Neural crest cell (in vitro differentiated cells): ENCODE measurements around the gene PPP2R5E. TPM values are rescaled to one million over a fixed set of nuclear protein-coding genes. Genes with fewer than 3 reads are reported as not detected.
A peak's percentile ranks its signal among the peaks of the same experiment; 100 is the strongest.
"Not testable (repeated sequence)": the region's sequence is repeated elsewhere in the genome, so short reads cannot be mapped to it uniquely, and the experiment has no call there.

Experiments used
- DNase-seq: peaks from one replicate; pipeline ENCODE4 v3.0.0; 2021; ENCODE audit warnings: low read depth, mixed read lengths, low spot score
- H3K27ac Mint-ChIP-seq: one replicate; pipeline ENCODE4 v1.8.0; 2021; ENCODE audit warnings: mild to moderate bottlenecking, mixed read lengths; ENCODE audit not compliant: unreplicated experiment
- H3K27me3 Mint-ChIP-seq: 2 replicates; pipeline ENCODE4 v1.8.0; 2021; ENCODE audit warnings: low read depth, mild to moderate bottlenecking, mixed read lengths
- H3K36me3 Mint-ChIP-seq: 2 replicates; pipeline ENCODE4 v1.8.0; 2021; ENCODE audit warnings: low read depth, mild to moderate bottlenecking, mixed read lengths
- H3K4me1 Mint-ChIP-seq: 2 replicates; pipeline ENCODE4 v1.8.0; 2021; ENCODE audit warnings: mixed read lengths
- H3K4me3 Mint-ChIP-seq: one replicate; pipeline ENCODE4 v1.8.0; 2021; ENCODE audit warnings: mild to moderate bottlenecking, mixed read lengths
- H3K9me3 Mint-ChIP-seq: 2 replicates; pipeline ENCODE4 v1.8.0; 2021; ENCODE audit warnings: mixed read lengths
- total RNA-seq: library from RNA; stranded (reverse); gene quantifications from 2 replicates; pipeline ENCODE4 v1.2.1, GENCODE V29; 2021
- TF ChIP-seq, protein P1 (sequence below): fragments of 200-600 bp; sonication (generic); conservative IDR thresholded peaks from 2 replicates; pipeline ENCODE4 v1.5.0; 2021; ENCODE audit warnings: antibody characterized with exemption, mild to moderate bottlenecking

The PPP2R5E gene
- total RNA-seq, 1 donor from 2014 or later, result 67.3 TPM

DNA sequence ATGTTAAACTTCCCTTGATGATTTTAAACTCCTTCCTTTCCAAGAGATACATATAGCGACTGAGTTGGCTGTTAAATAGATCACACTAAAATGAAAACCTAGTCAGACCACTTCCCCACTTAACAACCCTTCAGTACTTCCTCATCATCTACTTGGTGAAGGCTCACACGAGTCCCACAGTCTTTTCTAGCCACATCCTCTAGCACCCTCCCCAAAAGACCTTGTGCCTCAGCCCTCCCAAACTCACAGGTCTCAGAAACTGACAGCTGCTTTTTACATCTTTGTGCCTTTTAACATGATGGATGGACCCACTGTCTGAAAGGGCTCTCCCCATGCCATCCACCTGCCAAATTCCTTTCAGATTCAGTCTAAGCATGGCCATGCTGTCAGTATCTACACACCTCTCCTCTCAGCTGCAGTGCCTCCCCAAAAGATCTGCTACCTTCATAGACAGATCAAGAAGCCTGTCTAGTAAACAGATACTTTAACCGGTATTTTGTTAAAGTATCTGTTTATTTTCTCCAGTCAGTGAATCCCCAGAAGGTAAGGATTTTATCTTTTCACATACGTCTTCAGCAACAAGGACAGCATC lies 159.3 kb downstream of the PPP2R5E start:
- H3K4me3 Mint-ChIP-seq, result no peak overlapping the region
- peak overlapping the region; percentile 35 for H3K27ac Mint-ChIP-seq
- H3K36me3 Mint-ChIP-seq, result peaks cover 22% of the 10 kb centered on the region
- H3K4me1 Mint-ChIP-seq, result peaks cover 3% of the 10 kb centered on the region
- no peaks in the 10 kb centered on the region for H3K27me3 Mint-ChIP-seq
- H3K9me3 Mint-ChIP-seq, result no peaks in the 10 kb centered on the region
- no peak for DNase-seq
- TF ChIP-seq, protein P1, sequence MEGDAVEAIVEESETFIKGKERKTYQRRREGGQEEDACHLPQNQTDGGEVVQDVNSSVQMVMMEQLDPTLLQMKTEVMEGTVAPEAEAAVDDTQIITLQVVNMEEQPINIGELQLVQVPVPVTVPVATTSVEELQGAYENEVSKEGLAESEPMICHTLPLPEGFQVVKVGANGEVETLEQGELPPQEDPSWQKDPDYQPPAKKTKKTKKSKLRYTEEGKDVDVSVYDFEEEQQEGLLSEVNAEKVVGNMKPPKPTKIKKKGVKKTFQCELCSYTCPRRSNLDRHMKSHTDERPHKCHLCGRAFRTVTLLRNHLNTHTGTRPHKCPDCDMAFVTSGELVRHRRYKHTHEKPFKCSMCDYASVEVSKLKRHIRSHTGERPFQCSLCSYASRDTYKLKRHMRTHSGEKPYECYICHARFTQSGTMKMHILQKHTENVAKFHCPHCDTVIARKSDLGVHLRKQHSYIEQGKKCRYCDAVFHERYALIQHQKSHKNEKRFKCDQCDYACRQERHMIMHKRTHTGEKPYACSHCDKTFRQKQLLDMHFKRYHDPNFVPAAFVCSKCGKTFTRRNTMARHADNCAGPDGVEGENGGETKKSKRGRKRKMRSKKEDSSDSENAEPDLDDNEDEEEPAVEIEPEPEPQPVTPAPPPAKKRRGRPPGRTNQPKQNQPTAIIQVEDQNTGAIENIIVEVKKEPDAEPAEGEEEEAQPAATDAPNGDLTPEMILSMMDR, result no peak

DNA sequence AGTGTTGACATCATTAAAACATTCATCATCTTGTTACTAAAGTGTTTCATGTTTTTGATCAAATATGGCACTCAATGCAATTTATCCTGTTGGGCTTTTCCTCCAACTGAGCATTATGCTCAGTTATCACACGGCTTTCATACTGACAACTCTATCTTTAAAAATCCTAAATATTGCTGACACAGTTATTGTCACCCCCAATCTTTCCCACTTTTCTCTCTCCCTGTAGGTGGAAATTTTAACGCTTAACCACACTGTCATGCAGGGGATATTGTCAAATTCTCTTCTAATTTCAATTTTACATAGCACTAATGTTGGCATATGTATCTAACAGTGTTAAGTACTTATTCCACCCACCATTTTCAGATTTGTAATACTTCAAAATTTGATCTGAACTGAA lies 164.7 kb downstream of the PPP2R5E start:
- H3K4me1 Mint-ChIP-seq, result no peaks in the 10 kb centered on the region
- TF ChIP-seq, protein P1, result no peak
- peaks cover 15% of the 10 kb centered on the region for H3K36me3 Mint-ChIP-seq
- no peak overlapping the region for H3K4me3 Mint-ChIP-seq
- H3K27me3 Mint-ChIP-seq, result no peaks in the 10 kb centered on the region
- no peak for DNase-seq
- no peaks in the 10 kb centered on the region for H3K9me3 Mint-ChIP-seq
- no peak overlapping the region for H3K27ac Mint-ChIP-seq

DNA sequence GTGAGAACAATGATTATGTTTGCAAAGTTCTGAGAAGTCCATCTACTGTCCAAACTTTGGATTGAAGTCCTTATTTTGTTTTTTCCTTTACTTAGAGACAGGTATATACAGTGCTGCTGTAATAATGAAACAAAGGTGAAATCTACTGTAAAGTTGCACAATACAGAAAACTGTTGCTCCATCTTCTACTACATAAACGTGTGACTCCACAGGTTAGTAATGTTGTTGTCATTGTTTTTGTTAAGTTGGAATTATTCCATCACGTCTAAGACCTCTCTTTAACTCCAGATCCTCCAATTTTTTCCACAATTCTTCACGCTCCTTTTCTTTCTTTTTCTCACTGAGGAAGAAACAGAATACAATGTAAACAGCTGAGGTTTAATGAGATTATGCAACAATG lies 167.4 kb downstream of the PPP2R5E start:
- Mint-ChIP-seq H3K4me3 (no peak overlapping the region), H3K9me3 (no peaks in the 10 kb centered on the region), H3K4me1 (no peaks in the 10 kb centered on the region), H3K27me3 (no peaks in the 10 kb centered on the region), H3K36me3 (peaks cover 16% of the 10 kb centered on the region), H3K27ac (no peak overlapping the region)
- DNase-seq, result no peak
- TF ChIP-seq, protein P1, result no peak

DNA sequence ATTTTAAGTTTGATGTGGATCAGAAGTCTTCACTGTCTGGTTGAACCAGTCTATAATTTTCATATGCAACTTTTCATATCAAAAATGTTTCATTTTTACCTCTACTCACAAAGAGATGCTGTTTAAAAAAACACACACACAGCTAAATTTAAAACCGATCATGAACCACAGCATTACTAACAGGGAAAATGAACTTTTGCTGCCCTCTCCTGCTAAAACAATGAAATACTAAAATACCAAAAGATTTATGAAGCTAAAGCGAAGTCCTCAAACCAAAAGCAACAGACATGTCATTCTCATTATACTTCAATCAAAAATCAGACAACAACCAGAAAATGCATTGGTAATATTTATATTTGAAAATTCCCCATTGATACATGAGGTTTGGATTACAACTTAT lies 171.6 kb downstream of the PPP2R5E start:
- not testable (repeated sequence) for DNase-seq, H3K27me3 Mint-ChIP-seq, H3K27ac Mint-ChIP-seq, H3K4me1 Mint-ChIP-seq, H3K4me3 Mint-ChIP-seq
- Mint-ChIP-seq H3K9me3 (peaks cover 13% of the 10 kb centered on the region), H3K36me3 (peaks cover 26% of the 10 kb centered on the region)

DNA sequence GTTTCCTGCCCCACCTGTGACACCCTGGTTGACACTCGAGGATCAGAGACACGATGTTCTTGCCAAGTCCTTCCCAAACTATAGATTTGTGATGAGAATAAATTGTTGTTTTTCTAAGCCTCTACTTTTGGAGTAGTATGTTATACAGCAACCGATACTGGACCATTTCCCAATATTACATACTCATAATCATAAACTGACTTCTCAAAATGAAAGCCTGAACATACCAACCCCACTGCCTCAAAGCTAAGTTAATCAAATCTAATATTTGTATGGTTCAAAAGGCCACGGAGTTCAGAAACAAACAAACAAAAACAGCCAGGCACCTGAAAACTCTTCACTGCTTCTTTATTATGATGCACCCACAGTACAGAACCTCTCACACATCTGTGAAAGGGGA lies 172.1 kb downstream of the PPP2R5E start:
- H3K27me3 Mint-ChIP-seq, result no peaks in the 10 kb centered on the region
- H3K9me3 Mint-ChIP-seq, result peaks cover 14% of the 10 kb centered on the region
- no peaks in the 10 kb centered on the region for H3K4me1 Mint-ChIP-seq
- H3K36me3 Mint-ChIP-seq, result peaks cover 27% of the 10 kb centered on the region
- no peak for DNase-seq
- TF ChIP-seq, protein P1, result no peak
- no peak overlapping the region for H3K4me3 Mint-ChIP-seq
- no peak overlapping the region for H3K27ac Mint-ChIP-seq

DNA sequence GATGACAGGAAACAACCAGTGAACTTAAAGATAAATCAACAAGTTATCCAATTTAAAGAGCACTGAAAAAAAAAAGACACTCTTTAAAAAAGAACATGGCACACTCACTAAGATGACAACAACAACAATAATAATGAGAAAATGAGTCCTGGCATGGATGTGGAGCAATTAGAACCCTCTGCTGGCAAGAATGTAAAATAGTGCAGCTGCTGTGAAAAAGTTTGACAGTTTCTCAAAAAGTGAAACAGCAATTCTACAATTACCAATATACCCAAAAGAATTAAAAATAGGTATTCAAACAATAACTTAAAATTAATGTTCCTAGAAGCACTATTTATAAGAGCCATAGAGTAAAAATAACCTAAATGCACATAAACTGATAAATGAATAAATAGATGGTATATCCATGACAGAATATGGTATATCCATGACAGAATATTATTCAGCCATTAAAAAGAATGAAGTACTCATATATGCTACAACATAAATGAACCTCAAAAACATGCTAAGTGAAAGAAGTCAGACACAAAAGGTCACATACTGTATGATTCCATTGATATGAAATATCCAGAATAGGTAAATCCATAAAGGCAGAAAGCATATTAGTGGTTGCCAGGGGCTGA lies 175.3 kb downstream of the PPP2R5E start:
- no peak overlapping the region for H3K4me3 Mint-ChIP-seq
- H3K4me1 Mint-ChIP-seq, result peaks cover 7% of the 10 kb centered on the region
- TF ChIP-seq, protein P1, result no peak
- peaks cover 24% of the 10 kb centered on the region for H3K9me3 Mint-ChIP-seq
- H3K36me3 Mint-ChIP-seq, result peaks cover 40% of the 10 kb centered on the region
- H3K27ac Mint-ChIP-seq, result no peak overlapping the region
- no peaks in the 10 kb centered on the region for H3K27me3 Mint-ChIP-seq
- no peak for DNase-seq
